Measurements from ENCODE around the gene POLR1G. TPM values are rescaled to one million over a fixed set of nuclear protein-coding genes. Genes with fewer than 3 reads are reported as not detected.

Gene POLR1G
- total RNA-seq, 2 donors from 2014 or later = 5.5 to 5.6 TPM

DNA sequence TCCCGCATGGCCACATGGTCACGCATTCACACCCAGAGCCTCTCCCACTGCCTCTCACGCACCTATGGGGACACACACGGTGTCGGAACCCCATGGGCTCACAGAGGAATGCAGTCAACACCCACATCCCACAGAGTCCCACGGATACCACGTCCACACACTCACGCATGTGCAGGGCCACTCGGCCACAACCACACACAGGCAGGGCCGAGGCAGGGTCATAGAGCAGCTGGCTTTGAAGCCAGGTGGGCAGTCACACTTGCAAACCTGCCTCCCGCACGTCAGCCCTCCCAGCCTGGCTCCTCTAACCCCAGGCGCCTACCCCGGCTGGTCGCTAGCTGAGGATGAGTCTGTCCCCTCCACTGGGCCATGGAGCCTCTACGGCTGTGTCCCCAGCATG, 44.2 kb upstream of the POLR1G start:
- Histone ChIP-seq H3K4me3 (no peak overlapping the region), H3K36me3 (peaks cover 13% of the 10 kb centered on the region), H3K9me3 (no peaks in the 10 kb centered on the region), H3K27ac (no peak overlapping the region), H3K4me1 (no peaks in the 10 kb centered on the region), H3K27me3 (no peaks in the 10 kb centered on the region)
- TF ChIP-seq, protein P1, sequence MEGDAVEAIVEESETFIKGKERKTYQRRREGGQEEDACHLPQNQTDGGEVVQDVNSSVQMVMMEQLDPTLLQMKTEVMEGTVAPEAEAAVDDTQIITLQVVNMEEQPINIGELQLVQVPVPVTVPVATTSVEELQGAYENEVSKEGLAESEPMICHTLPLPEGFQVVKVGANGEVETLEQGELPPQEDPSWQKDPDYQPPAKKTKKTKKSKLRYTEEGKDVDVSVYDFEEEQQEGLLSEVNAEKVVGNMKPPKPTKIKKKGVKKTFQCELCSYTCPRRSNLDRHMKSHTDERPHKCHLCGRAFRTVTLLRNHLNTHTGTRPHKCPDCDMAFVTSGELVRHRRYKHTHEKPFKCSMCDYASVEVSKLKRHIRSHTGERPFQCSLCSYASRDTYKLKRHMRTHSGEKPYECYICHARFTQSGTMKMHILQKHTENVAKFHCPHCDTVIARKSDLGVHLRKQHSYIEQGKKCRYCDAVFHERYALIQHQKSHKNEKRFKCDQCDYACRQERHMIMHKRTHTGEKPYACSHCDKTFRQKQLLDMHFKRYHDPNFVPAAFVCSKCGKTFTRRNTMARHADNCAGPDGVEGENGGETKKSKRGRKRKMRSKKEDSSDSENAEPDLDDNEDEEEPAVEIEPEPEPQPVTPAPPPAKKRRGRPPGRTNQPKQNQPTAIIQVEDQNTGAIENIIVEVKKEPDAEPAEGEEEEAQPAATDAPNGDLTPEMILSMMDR (IDR thresholded peaks at IDR 0.05) = no peak
- DNase-seq (ENCODE audit: low spot score) = no peak

DNA sequence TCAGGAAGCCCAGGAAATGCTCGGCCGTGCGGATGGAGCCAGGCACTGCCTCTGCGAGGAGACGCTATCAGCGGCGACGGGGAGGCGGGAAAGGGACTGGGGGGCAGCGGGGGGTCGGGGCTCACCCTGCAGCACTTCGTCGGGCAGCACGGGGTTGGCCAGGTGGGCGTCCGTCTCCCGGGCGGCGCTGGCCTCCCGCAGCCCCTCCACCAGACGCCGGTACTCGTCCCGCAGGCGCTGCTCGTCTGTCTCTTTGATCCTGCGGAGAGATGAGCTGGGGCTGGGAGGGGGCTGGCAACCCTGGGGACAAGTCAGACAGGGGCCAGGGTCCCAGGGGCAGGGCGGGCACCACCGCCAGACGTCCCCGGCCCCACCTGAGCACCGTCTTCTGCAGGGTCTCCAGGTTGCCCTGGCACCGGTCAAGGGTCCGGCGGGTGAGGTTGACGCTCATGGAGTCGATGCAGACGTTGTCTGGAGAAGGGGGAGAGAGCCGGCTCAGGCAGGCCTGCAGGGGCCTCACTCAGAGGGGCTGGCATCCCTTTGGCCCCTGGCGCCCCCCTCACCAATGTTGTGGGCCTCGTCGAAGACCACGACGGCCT, 42.5 kb upstream of the POLR1G start:
- Histone ChIP-seq H3K27ac (no peak overlapping the region), H3K4me1 (no peaks in the 10 kb centered on the region), H3K27me3 (no peaks in the 10 kb centered on the region), H3K4me3 (no peak overlapping the region), H3K9me3 (no peaks in the 10 kb centered on the region), H3K36me3 (peaks cover 13% of the 10 kb centered on the region)
- no peak for DNase-seq (ENCODE audit: low spot score)
- TF ChIP-seq, protein P1 (IDR thresholded peaks at IDR 0.05) = no peak

DNA sequence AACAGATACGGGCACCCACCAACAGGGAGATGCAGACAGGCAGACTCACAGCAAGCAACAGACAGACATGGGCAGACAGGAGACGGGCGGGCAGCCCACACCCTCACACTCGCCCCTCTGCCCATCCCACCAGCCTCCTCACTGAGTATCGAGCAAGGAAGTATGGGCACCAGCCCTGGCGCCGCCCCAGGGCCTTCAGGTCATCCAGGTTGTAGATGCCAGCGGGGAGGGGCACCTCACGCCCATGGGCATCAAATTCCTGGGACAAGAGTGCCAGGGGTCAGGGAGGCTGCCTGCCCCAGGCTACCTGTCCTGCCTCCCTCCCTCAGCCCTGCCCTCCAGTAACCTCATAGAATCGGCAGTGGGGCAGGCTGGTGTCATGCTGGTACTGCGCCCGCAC, 41.7 kb upstream of the POLR1G start:
- no peaks in the 10 kb centered on the region for H3K27me3 ChIP-seq
- H3K4me1 ChIP-seq = peaks cover 0 to 4% of the 10 kb centered on the region in 2 donors
- no peak overlapping the region for H3K4me3 ChIP-seq
- TF ChIP-seq, protein P1 (IDR thresholded peaks at IDR 0.05) = no peak
- H3K27ac ChIP-seq = no peak overlapping the region
- peaks cover 13% of the 10 kb centered on the region for H3K36me3 ChIP-seq
- H3K9me3 ChIP-seq = no peaks in the 10 kb centered on the region
- no peak for DNase-seq (ENCODE audit: low spot score)

DNA sequence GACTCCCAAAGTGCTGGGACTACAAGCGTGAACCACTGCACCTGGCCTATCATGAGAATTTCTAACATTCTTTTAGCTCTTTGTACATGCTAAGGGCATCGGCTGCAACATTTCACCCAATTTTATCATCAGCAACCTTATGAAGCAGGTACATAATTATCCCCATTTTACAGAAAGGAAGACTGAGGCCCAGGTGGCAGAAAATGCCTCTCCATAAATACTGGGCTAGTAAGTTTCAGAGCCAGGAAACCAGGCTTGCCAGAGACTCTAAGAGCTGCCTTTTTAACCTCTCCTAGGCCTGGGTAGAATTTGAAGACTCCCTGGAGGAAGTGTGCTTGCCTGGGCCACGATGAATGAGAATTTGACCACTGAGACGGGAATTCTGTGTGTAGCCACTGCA, 38.3 kb upstream of the POLR1G start:
- TF ChIP-seq, protein P1 (IDR thresholded peaks at IDR 0.05) = no peak
- H3K36me3 ChIP-seq = peaks cover 13% of the 10 kb centered on the region

DNA sequence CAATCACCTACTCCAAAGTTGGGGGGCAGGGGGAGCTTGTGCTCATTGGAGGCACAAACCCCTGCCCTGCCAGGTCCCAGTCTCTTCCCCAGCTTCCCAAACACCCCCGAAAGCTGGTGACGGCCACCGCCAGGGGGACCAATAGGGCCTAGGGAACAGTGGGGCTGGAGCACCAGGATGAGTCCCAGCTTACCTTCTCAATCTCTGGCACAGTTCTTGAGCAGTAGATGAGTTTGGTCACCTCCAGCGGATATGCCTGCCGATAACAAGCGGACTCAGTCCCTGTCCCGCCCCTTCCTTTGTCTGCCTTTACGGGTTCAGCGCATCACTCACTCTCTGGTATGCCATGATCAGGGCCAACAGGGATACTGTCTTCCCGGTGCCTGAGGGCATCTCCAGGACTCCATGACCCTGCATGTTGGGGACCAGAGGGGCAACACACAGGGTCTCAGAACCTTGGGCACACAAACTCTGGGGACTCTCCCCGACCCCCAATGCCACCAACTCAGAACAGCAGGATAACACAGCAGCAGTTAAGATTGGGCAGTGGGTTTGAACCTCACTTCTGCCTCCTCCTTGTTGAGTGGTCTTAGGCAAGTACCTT, 37.6 kb upstream of the POLR1G start:
- peaks cover 7% of the 10 kb centered on the region for H3K36me3 ChIP-seq
- TF ChIP-seq, protein P1 (IDR thresholded peaks at IDR 0.05) = no peak
- H3K4me3 ChIP-seq = no peak overlapping the region
- H3K4me1 ChIP-seq = peaks cover 0 to 12% of the 10 kb centered on the region in 2 donors
- H3K27ac ChIP-seq = no peak overlapping the region
- DNase-seq (ENCODE audit: low spot score) = no peak
- H3K27me3 ChIP-seq = no peaks in the 10 kb centered on the region
- H3K9me3 ChIP-seq = no peaks in the 10 kb centered on the region

More for the DNA sequence above, 38.3 kb upstream of the POLR1G start:
- no peaks in the 10 kb centered on the region for H3K27me3 ChIP-seq
- H3K9me3 ChIP-seq = no peaks in the 10 kb centered on the region
- H3K4me1 ChIP-seq = peaks cover 0 to 12% of the 10 kb centered on the region in 2 donors
- no peak overlapping the region for H3K4me3 ChIP-seq
- no peak for DNase-seq (ENCODE audit: low spot score)
- no peak overlapping the region for H3K27ac ChIP-seq

Data from right atrium auricular region (tissue), 2 donors.